ENCODE results near the gene GLUL. TPM values are rescaled to one million over a fixed set of nuclear protein-coding genes. Genes with fewer than 3 reads are reported as not detected.

GLUL gene
- total RNA-seq, 2 donors from 2014 or later = 381 to 632 TPM

DNA sequence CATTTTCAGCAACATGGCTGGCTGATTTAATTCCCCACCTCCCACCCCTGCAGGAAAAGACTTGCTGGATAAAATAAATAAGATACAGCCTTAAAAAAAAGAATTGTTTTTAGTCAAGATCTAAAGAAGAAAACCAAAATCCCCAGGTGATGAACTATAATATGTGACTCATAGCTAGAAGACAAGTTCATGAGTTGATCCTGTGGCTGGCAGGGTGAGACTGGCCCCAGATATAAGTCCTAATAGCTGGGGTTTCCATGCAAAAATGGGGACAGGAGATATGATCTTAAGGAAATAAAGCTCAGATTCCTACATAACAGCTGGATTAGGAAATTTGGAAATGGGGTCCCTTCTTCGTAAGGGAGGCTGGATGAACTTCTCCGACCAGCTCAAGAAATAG, 36.5 kb upstream of the GLUL start:
- Histone ChIP-seq H3K9me3 (no peaks in the 10 kb centered on the region), H3K4me1 (no peaks in the 10 kb centered on the region), H3K36me3 (no peaks in the 10 kb centered on the region), H3K4me3 (no peak overlapping the region), H3K27me3 (no peaks in the 10 kb centered on the region), H3K27ac (no peak overlapping the region)
- TF ChIP-seq, protein P1, sequence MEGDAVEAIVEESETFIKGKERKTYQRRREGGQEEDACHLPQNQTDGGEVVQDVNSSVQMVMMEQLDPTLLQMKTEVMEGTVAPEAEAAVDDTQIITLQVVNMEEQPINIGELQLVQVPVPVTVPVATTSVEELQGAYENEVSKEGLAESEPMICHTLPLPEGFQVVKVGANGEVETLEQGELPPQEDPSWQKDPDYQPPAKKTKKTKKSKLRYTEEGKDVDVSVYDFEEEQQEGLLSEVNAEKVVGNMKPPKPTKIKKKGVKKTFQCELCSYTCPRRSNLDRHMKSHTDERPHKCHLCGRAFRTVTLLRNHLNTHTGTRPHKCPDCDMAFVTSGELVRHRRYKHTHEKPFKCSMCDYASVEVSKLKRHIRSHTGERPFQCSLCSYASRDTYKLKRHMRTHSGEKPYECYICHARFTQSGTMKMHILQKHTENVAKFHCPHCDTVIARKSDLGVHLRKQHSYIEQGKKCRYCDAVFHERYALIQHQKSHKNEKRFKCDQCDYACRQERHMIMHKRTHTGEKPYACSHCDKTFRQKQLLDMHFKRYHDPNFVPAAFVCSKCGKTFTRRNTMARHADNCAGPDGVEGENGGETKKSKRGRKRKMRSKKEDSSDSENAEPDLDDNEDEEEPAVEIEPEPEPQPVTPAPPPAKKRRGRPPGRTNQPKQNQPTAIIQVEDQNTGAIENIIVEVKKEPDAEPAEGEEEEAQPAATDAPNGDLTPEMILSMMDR (IDR thresholded peaks at IDR 0.05) = no peak
- no peak for DNase-seq (ENCODE audit: low spot score)

DNA sequence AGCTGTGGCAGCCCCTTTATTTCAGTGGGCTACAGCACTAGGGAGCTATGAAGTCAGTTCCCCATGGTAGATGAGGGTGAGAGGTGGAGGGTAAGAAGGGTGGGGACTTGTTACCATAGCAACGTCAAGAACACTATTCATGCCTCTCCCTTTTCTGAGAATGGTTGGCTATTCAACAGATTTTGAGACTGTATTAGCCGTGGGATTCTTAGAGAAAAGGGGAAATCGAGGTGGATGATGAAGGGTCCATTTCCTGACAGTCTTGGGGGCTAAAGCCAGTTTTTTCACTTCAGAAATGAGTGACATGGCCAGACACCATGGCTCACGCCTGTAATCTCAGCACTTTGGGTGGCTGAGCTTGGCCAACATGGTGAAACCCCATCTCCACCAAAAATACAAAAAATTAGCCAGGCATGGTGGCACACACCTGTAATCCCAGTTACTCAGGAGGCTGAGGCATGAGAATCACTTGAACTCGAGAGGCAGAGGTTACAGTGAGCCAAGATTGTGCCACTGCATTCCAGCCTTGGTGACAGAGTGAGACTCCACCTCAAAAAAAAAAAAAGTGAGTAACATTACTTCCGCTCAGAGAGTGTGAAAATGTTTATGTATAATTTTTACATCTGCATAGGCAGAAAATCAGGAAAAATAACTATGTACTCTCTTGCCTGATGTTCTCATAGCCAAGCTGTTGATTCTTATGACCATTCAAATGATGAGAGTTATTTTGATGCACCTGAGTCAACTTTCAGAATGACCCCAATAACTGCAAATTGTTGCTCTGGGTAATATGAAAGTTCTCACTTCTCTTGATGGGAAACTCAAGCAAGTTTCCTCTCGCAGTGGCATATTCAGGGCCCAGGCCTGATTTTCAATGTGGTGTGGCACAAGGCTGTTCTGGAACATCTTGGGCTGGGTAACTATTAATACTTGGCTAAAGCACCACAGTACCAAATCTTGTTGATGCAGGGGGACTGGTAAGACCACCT, 35.1 kb upstream of the GLUL start:
- H3K27ac ChIP-seq = no peak overlapping the region
- TF ChIP-seq, protein P1 (IDR thresholded peaks at IDR 0.05) = no peak
- H3K4me3 ChIP-seq = no peak overlapping the region
- H3K27me3 ChIP-seq = no peaks in the 10 kb centered on the region
- no peaks in the 10 kb centered on the region for H3K36me3 ChIP-seq
- no peaks in the 10 kb centered on the region for H3K9me3 ChIP-seq
- no peak for DNase-seq (ENCODE audit: low spot score)
- no peaks in the 10 kb centered on the region for H3K4me1 ChIP-seq

DNA sequence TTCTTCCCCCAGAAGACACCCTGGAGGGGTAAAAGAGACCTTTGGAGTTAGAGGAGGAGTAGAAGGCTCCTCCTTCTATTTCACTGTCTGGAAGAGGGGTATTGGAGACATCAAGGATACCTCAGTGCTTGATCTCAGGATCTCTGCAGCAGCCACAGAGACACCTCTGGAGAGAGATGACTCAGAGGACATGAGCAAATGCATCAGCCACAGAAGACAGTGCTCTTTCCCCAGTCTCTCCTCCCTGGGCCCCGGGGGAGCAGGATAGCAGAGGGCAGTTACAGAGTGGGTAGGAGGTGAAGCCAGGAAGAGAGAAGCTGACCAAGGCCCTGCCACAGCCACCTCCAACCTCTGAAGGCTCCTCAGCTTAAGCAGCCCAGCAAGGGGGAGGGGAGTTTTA, 24.2 kb upstream of the GLUL start:
- Histone ChIP-seq H3K9me3 (no peaks in the 10 kb centered on the region), H3K27ac (no peak overlapping the region), H3K27me3 (no peaks in the 10 kb centered on the region), H3K4me3 (no peak overlapping the region), H3K36me3 (no peaks in the 10 kb centered on the region), H3K4me1 (peaks cover 0 to 3% of the 10 kb centered on the region in 2 donors)
- no peak for DNase-seq (ENCODE audit: low spot score)
- TF ChIP-seq, protein P1 (IDR thresholded peaks at IDR 0.05) = no peak

DNA sequence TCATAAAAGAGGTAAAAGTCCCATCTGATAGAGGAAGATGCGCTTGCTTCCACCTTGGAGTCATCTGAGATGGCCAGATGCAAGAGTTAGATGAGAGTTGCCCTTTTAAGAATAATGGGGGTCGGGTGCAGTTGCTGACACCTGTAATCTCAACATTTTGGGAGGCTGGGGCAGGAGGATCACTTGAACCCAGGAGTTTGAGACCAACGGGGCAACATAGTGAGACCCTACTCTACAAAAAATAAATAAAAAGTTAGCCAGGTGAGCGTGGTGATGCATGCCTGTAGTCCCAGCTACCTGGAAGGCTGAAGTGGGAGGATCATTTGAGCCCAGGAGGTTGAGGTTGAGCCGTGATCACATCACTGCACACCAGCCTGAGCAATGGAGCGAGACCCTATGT, 22.4 kb upstream of the GLUL start:
- TF ChIP-seq, protein P1 (IDR thresholded peaks at IDR 0.05) = no peak
- no peak overlapping the region for H3K4me3 ChIP-seq
- H3K36me3 ChIP-seq = no peaks in the 10 kb centered on the region
- H3K4me1 ChIP-seq = peaks cover 0 to 11% of the 10 kb centered on the region in 2 donors
- H3K27ac ChIP-seq = no peak overlapping the region
- no peaks in the 10 kb centered on the region for H3K27me3 ChIP-seq
- H3K9me3 ChIP-seq = no peaks in the 10 kb centered on the region
- DNase-seq (ENCODE audit: low spot score) = no peak

DNA sequence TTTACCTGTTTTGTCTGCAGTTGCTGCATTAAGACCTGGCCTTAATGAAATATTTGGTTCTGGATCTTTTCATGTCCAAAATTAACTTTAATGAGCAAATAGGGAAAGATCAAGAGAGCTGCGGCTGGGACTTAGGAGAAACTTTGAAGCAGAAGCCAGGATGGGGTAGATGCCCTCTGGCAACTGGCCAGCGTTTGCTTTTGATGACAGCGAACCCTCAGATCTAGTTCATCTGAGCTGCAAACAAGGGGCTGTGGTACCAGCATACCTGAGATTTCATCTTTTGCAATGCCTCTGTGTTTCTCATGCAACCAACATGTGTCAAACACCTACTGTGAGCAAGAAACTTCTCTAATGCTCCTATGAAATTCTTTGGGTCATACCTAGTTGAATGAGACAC, 21.9 kb upstream of the GLUL start:
- H3K27ac ChIP-seq = no peak overlapping the region
- peaks cover 0 to 11% of the 10 kb centered on the region in 2 donors for H3K4me1 ChIP-seq
- DNase-seq (ENCODE audit: low spot score) = no peak
- no peaks in the 10 kb centered on the region for H3K9me3 ChIP-seq
- TF ChIP-seq, protein P1 (IDR thresholded peaks at IDR 0.05) = no peak
- no peaks in the 10 kb centered on the region for H3K27me3 ChIP-seq
- no peaks in the 10 kb centered on the region for H3K36me3 ChIP-seq
- no peak overlapping the region for H3K4me3 ChIP-seq

Data from right atrium auricular region (tissue), 2 donors.